Keratinocyte (primary cell): ENCODE measurements around the gene MGAT5B. TPM values are rescaled to one million over a fixed set of nuclear protein-coding genes. Genes with fewer than 3 reads are reported as not detected.

ENCODE experiments used
- DNase-seq: peaks from one replicate; pipeline ENCODE4 v3.0.0-alpha.2; 2011; ENCODE audit warnings: low read depth, missing footprints, low spot score
- FAIRE-seq: peaks from 2 replicates; lab custom pipeline; 2011; peaks lifted over from hg19 to GRCh38; lab: Jason Lieb, UNC
- H2AFZ ChIP-seq: 2 replicates; pipeline ENCODE4 v1.6.0; 2012; ENCODE audit warnings: low read length, control low read depth, inconsistent platforms; ENCODE audit not compliant: control insufficient read depth
- H3K27ac ChIP-seq: 2 replicates; pipeline ENCODE4 v1.5.1; 2011; ENCODE audit warnings: low read length; ENCODE audit not compliant: control insufficient read depth, insufficient read depth
- H3K27me3 ChIP-seq: 3 replicates; pipeline ENCODE4 v1.6.0; 2011; ENCODE audit warnings: low read length; ENCODE audit not compliant: control insufficient read depth, insufficient read depth; ENCODE audit errors: extremely low read depth
- H3K36me3 ChIP-seq, 2 experiments: 2 replicates in 1 of 2; 3 replicates in 1 of 2; pipeline ENCODE4 v1.5.1; 2011; ENCODE audit warnings: low read length in 2 of 2, mild to moderate bottlenecking in 1 of 2; ENCODE audit not compliant: control insufficient read depth in 2 of 2, insufficient read depth in 2 of 2; ENCODE audit errors: extremely low read depth in 1 of 2
- H3K4me1 ChIP-seq: 3 replicates; pipeline ENCODE4 v1.5.1; 2011; ENCODE audit warnings: low read length; ENCODE audit not compliant: control insufficient read depth, insufficient read depth; ENCODE audit errors: extremely low read depth
- H3K4me2 ChIP-seq: 3 replicates; pipeline ENCODE4 v1.6.0; 2011; ENCODE audit warnings: low read depth, low read length; ENCODE audit not compliant: control insufficient read depth, insufficient read depth; ENCODE audit errors: extremely low read depth
- H3K4me3 ChIP-seq, 3 experiments: fragments of 200-600 bp in 1 of 3; sonication (generic) in 1 of 3; 2 replicates in 2 of 3; 3 replicates in 1 of 3; pipeline ENCODE4 v1.5.1; 2011 to 2016; ENCODE audit warnings: low read length in 3 of 3, mild to moderate bottlenecking in 3 of 3, control low read depth in 2 of 3, inconsistent platforms in 1 of 3, low read depth in 1 of 3, mixed read lengths in 1 of 3, mixed run types in 1 of 3, moderate library complexity in 1 of 3; ENCODE audit not compliant: control insufficient read depth in 2 of 3, insufficient read depth in 2 of 3; ENCODE audit errors: extremely low read depth in 1 of 3
- H3K79me2 ChIP-seq: 2 replicates; pipeline ENCODE4 v1.6.0; 2012; ENCODE audit warnings: low read length; ENCODE audit not compliant: control insufficient read depth, insufficient read depth
- H3K9ac ChIP-seq: 3 replicates; pipeline ENCODE4 v1.6.0; 2011; ENCODE audit warnings: low read length; ENCODE audit not compliant: control insufficient read depth, insufficient read depth; ENCODE audit errors: extremely low read depth
- H3K9me1 ChIP-seq: 3 replicates; pipeline ENCODE4 v1.6.0; 2011; ENCODE audit warnings: low read length; ENCODE audit not compliant: control insufficient read depth, insufficient read depth; ENCODE audit errors: extremely low read depth
- H3K9me3 ChIP-seq: 2 replicates; pipeline ENCODE4 v1.5.1; 2012; ENCODE audit warnings: low read depth, low read length; ENCODE audit not compliant: control insufficient read depth
- H4K20me1 ChIP-seq: 3 replicates; pipeline ENCODE4 v1.6.0; 2011; ENCODE audit warnings: low read length; ENCODE audit not compliant: control insufficient read depth, insufficient read depth; ENCODE audit errors: extremely low read depth
- CTCF ChIP-seq, 3 experiments: IDR thresholded peaks in 1 of 3; conservative IDR thresholded peaks in 1 of 3; optimal IDR thresholded peaks in 1 of 3; 2 replicates in 2 of 3; 3 replicates in 1 of 3; pipeline versions ENCODE3 to v1.5.1; 2011; ENCODE audit warnings: low read length in 3 of 3, mild to moderate bottlenecking in 3 of 3, moderate library complexity in 2 of 3, control low read depth in 1 of 3, inconsistent platforms in 1 of 3; ENCODE audit not compliant: insufficient read depth in 2 of 3; ENCODE audit errors: extremely low read depth in 1 of 3
- EZH2 ChIP-seq: IDR thresholded peaks from one replicate; pipeline ENCODE4 v1.6.1; 2012; ENCODE audit warnings: inconsistent platforms, mild to moderate bottlenecking, low read length, moderate library complexity
- dilution Hi-C: fragments of 300-500 bp; cut with MboI; formaldehyde crosslinking; loops from one replicate; pipeline ENCODE4 v1.7.0; 2020; ENCODE audit warnings: low sequenced_read_pairs; ENCODE audit not compliant: extremely low pct_ligation_motif_present
- polyA plus RNA-seq, 5 experiments: library from polyadenylated mRNA; depleted of rRNA in 3 of 5; stranded (reverse) in 3 of 5; stranded (forward) in 1 of 5; unstranded in 1 of 5; fragments of >200 nt; gene quantifications; 1 replicate in 1 of 5; 2 replicates in 3 of 5; 3 replicates in 1 of 5; pipeline versions ENCODE4 v1.2.1 to v1.2.3, GENCODE V29; 2011 to 2012; ENCODE audit warnings: missing spikeins in 2 of 5, low read depth in 1 of 5, low replicate concordance in 1 of 5

MGAT5B gene
- polyA plus RNA-seq, 1 donor (not counting 4 experiments of a cell fraction or from before 2014, with no cell fraction given), result 0.29 TPM

GRCh38 chr17:76935331-76935730 lies 67.1 kb downstream of the MGAT5B start:
- no peak overlapping the region for H3K4me3 ChIP-seq
- dilution Hi-C loops, result no loop called here
- no peaks in the 10 kb centered on the region for H3K36me3 ChIP-seq
- TF ChIP-seq EZH2 (no peak), CTCF (optimal IDR thresholded peaks at IDR 0.05 in 1 of 3, IDR thresholded peaks at IDR 0.05 in 1 of 3, conservative IDR thresholded peaks at IDR 0.05 in 1 of 3; ENCODE audit: extremely low read depth in 1 of 3, insufficient read depth in 2 of 3, low read length in 3 of 3) (no peak)
- peaks cover 6% of the 10 kb centered on the region for H3K4me1 ChIP-seq
- DNase-seq (peak; percentile 2), FAIRE-seq (no peak)
- H3K9ac ChIP-seq, result no peak overlapping the region
- no peaks in the 10 kb centered on the region for H3K79me2 ChIP-seq
- no peak overlapping the region for H2AFZ ChIP-seq
- H4K20me1 ChIP-seq, result no peaks in the 10 kb centered on the region
- H3K27ac ChIP-seq, result no peak overlapping the region
- peaks cover 27% of the 10 kb centered on the region for H3K27me3 ChIP-seq
- no peak overlapping the region for H3K4me2 ChIP-seq
- H3K9me1 ChIP-seq, result peaks cover 3% of the 10 kb centered on the region
- no peaks in the 10 kb centered on the region for H3K9me3 ChIP-seq

- TF ChIP-seq CTCF (optimal IDR thresholded peaks at IDR 0.05 in 1 of 3, IDR thresholded peaks at IDR 0.05 in 1 of 3, conservative IDR thresholded peaks at IDR 0.05 in 1 of 3; ENCODE audit: extremely low read depth in 1 of 3, insufficient read depth in 2 of 3, low read length in 3 of 3), result no peak
- no peak for TF ChIP-seq EZH2
- H3K9me1 ChIP-seq, result peaks cover 3% of the 10 kb centered on the region
- no peak overlapping the region for H2AFZ ChIP-seq
- peaks cover 31% of the 10 kb centered on the region for H3K27me3 ChIP-seq
- H3K4me3 ChIP-seq, result no peak overlapping the region
- H3K4me1 ChIP-seq, result peaks cover 6% of the 10 kb centered on the region
- DNase-seq (no peak), FAIRE-seq (no peak)
- no peaks in the 10 kb centered on the region for H3K79me2 ChIP-seq
- no peak overlapping the region for H3K4me2 ChIP-seq
- no peaks in the 10 kb centered on the region for H3K9me3 ChIP-seq
- no peak overlapping the region for H3K27ac ChIP-seq
- no peaks in the 10 kb centered on the region for H4K20me1 ChIP-seq
- dilution Hi-C loops, result no loop called here
- H3K9ac ChIP-seq, result no peak overlapping the region
- H3K36me3 ChIP-seq, result no peaks in the 10 kb centered on the region
Observed at GRCh38 chr17:76937238-76937637, 69.0 kb downstream of the MGAT5B start.
